ENCODE measurements around the gene VPS50.
"Not testable (repeated sequence)": the region's sequence is repeated elsewhere in the genome, so short reads cannot be mapped to it uniquely, and the experiment has no call there.

The VPS50 gene

GRCh38 chr7:93238748-93239147 is 6.6 kb downstream of the VPS50 start:
- no peak for FAIRE-seq
- no peak for DNase-seq (ENCODE audit: insufficient read length, low spot score)

- FAIRE-seq (no peak), DNase-seq (ENCODE audit: insufficient read length, low spot score) (no peak)
Observed at GRCh38 chr7:93239824-93240223, 7.7 kb downstream of the VPS50 start.

GRCh38 chr7:93242106-93242505 is 9.9 kb downstream of the VPS50 start:
- no peak for DNase-seq (ENCODE audit: insufficient read length, low spot score)
- no peak for FAIRE-seq

- DNase-seq (ENCODE audit: insufficient read length, low spot score) (peak; percentile 0), FAIRE-seq (no peak)
Observed at GRCh38 chr7:93245525-93246432, 13.6 kb downstream of the VPS50 start.

- no peak for FAIRE-seq
- no peak for DNase-seq (ENCODE audit: insufficient read length, low spot score)
Observed at GRCh38 chr7:93249491-93250148, 17.5 kb downstream of the VPS50 start.

GRCh38 chr7:93258661-93259060 is 26.5 kb downstream of the VPS50 start:
- FAIRE-seq (no peak), DNase-seq (ENCODE audit: insufficient read length, low spot score) (no peak)

- FAIRE-seq (no peak), DNase-seq (ENCODE audit: insufficient read length, low spot score) (no peak)
Observed at GRCh38 chr7:93262535-93262934, 30.4 kb downstream of the VPS50 start.

GRCh38 chr7:93265220-93265619 is 33.1 kb downstream of the VPS50 start:
- FAIRE-seq: no peak
- no peak for DNase-seq (ENCODE audit: insufficient read length, low spot score)

GRCh38 chr7:93279541-93279940 is 47.4 kb downstream of the VPS50 start:
- no peak for DNase-seq (ENCODE audit: insufficient read length, low spot score)
- no peak for FAIRE-seq

GRCh38 chr7:93284908-93285307 is 52.7 kb downstream of the VPS50 start:
- no peak for DNase-seq (ENCODE audit: insufficient read length, low spot score)
- FAIRE-seq: no peak

- DNase-seq (ENCODE audit: insufficient read length, low spot score) (no peak), FAIRE-seq (no peak)
Observed at GRCh38 chr7:93293229-93293628, 61.1 kb downstream of the VPS50 start.

GRCh38 chr7:93298206-93298605 is 66.0 kb downstream of the VPS50 start:
- DNase-seq (ENCODE audit: insufficient read length, low spot score): no peak
- FAIRE-seq: no peak

GRCh38 chr7:93298671-93299070 is 66.5 kb downstream of the VPS50 start:
- FAIRE-seq: no peak
- DNase-seq (ENCODE audit: insufficient read length, low spot score): no peak

- DNase-seq (ENCODE audit: insufficient read length, low spot score) (no peak), FAIRE-seq (no peak)
Observed at GRCh38 chr7:93301736-93302135, 69.6 kb downstream of the VPS50 start.

GRCh38 chr7:93307131-93307660 is 75.0 kb downstream of the VPS50 start:
- no peak for DNase-seq (ENCODE audit: insufficient read length, low spot score)
- FAIRE-seq: no peak

- no peak for DNase-seq (ENCODE audit: insufficient read length, low spot score)
- no peak for FAIRE-seq
Observed at GRCh38 chr7:93307943-93308342, 75.8 kb downstream of the VPS50 start.

GRCh38 chr7:93310346-93310745 is 78.2 kb downstream of the VPS50 start:
- DNase-seq (ENCODE audit: insufficient read length, low spot score) (no peak), FAIRE-seq (no peak)

- FAIRE-seq (no peak), DNase-seq (ENCODE audit: insufficient read length, low spot score) (no peak)
Observed at GRCh38 chr7:93314449-93314848, 82.3 kb downstream of the VPS50 start.

GRCh38 chr7:93315896-93316295 is 83.7 kb downstream of the VPS50 start:
- no peak for FAIRE-seq
- DNase-seq (ENCODE audit: insufficient read length, low spot score): no peak

- DNase-seq (ENCODE audit: insufficient read length, low spot score): no peak
- no peak for FAIRE-seq
Observed at GRCh38 chr7:93316730-93317129, 84.6 kb downstream of the VPS50 start.

- FAIRE-seq: no peak
- DNase-seq (ENCODE audit: insufficient read length, low spot score): no peak
Observed at GRCh38 chr7:93320887-93321286, 88.7 kb downstream of the VPS50 start.

- not testable (repeated sequence) for FAIRE-seq; DNase-seq (ENCODE audit: insufficient read length, low spot score)
Observed at GRCh38 chr7:93326291-93326690, 94.1 kb downstream of the VPS50 start.
